Measurements from ENCODE around the gene ENO2.

The ENO2 gene

DNA sequence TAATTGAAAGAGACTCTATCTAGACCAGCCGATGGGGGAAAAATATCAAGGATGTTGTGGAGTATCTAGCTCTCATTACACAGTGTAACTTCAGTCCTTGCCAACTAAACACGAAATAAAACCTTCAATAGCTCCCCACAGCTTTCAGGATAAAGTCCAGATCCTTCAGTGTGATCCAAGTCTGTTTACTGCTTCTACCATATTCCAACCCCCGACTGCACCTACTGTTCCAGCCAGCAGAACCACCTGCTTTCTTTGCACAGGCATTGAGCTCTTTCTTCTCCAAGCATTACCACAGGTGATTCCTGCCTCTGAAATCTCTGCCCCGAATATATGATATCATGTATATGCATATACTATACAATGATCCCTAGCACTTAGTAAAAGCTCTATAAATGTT lies 11.9 kb upstream of the ENO2 start:
- Histone ChIP-seq H2AFZ (ENCODE audit: low read length) (no peak overlapping the region), H3K4me1 (ENCODE audit: control insufficient read depth in 2 of 2, insufficient read depth in 1 of 2, low read depth in 1 of 2, low read length in 2 of 2) (peaks cover 10 to 15% of the 10 kb centered on the region in 2 donors), H3K9me3 (replicated peaks in 1 of 2; ENCODE audit: control insufficient read depth in 2 of 2, insufficient read depth in 1 of 2, low read depth in 1 of 2, low read length in 2 of 2) (no peaks in the 10 kb centered on the region), H2BK12ac (ENCODE audit: low read length) (no peak overlapping the region), H3K23ac (ENCODE audit: low read depth, low read length, poor library complexity) (no peak overlapping the region), H3K27ac (replicated peaks; ENCODE audit: low read length) (no peak overlapping the region), H3K9ac (ENCODE audit: low read depth, low read length, poor library complexity) (no peak overlapping the region), H3K14ac (ENCODE audit: low read length) (no peak overlapping the region), H4K91ac (ENCODE audit: low read depth, low read length, poor library complexity) (no peak overlapping the region), H2AK5ac (ENCODE audit: low read depth, low read length) (no peak overlapping the region), H3K18ac (ENCODE audit: low read length) (no peak overlapping the region), H2BK15ac (ENCODE audit: low read length) (no peak overlapping the region), H4K8ac (ENCODE audit: low read depth, low read length) (no peak overlapping the region), H3K4ac (ENCODE audit: low read length) (no peak overlapping the region), H3K79me1 (ENCODE audit: low read depth, low read length) (peaks cover 1% of the 10 kb centered on the region), H2BK120ac (ENCODE audit: low read depth, low read length) (no peak overlapping the region), H3K36me3 (replicated peaks in 1 of 2; ENCODE audit: control insufficient read depth in 2 of 2, insufficient read depth in 2 of 2, low read length in 2 of 2) (no peaks in the 10 kb centered on the region), H2BK5ac (ENCODE audit: low read length) (no peak overlapping the region), H3K27me3 (ENCODE audit: control insufficient read depth in 3 of 3, insufficient read depth in 3 of 3, low read depth in 1 of 3, low read length in 3 of 3) (no peaks in the 10 kb centered on the region), H3K4me2 (ENCODE audit: insufficient read depth, low read length, poor library complexity, severe bottlenecking) (no peak overlapping the region), H3K4me3 (ENCODE audit: low read length in 2 of 2) (no peak overlapping the region)
- no CpG with 5 or more reads among the region's 4 CpGs for WGBS, 2 donors (ENCODE audit: extremely low coverage in 2 of 2, insufficient read length in 2 of 2, insufficient replicate concordance in 1 of 2)
- DNase-seq (ENCODE audit: low spot score): no peak

DNA sequence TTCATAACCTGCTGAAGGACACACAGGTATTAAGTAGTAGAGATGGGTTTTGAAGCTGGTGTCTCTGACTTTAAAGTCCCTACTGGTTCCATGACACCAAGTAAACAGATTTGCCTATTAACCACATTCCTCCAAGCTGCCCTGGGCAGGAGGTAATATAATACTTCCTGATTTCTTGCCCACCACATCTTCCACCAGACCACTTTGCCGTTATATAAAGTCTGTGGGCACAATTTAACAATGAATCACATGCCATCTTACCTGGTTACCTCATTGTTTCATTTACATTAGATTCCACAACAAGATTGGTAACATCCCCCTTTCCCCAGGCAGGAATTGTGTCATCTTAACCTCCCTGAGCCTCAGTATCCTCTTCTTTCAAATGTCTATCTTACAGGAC lies 10.7 kb upstream of the ENO2 start:
- Histone ChIP-seq H2BK5ac (ENCODE audit: low read length) (no peak overlapping the region), H3K23ac (ENCODE audit: low read depth, low read length, poor library complexity) (no peak overlapping the region), H2BK12ac (ENCODE audit: low read length) (no peak overlapping the region), H3K79me1 (ENCODE audit: low read depth, low read length) (peaks cover 1% of the 10 kb centered on the region), H2BK120ac (ENCODE audit: low read depth, low read length) (no peak overlapping the region), H3K36me3 (replicated peaks in 1 of 2; ENCODE audit: control insufficient read depth in 2 of 2, insufficient read depth in 2 of 2, low read length in 2 of 2) (no peaks in the 10 kb centered on the region), H3K4me3 (ENCODE audit: low read length in 2 of 2) (no peak overlapping the region), H3K4ac (ENCODE audit: low read length) (no peak overlapping the region), H3K9me3 (replicated peaks in 1 of 2; ENCODE audit: control insufficient read depth in 2 of 2, insufficient read depth in 1 of 2, low read depth in 1 of 2, low read length in 2 of 2) (no peaks in the 10 kb centered on the region), H3K14ac (ENCODE audit: low read length) (no peak overlapping the region), H3K27ac (replicated peaks; ENCODE audit: low read length) (no peak overlapping the region), H3K9ac (ENCODE audit: low read depth, low read length, poor library complexity) (no peak overlapping the region), H3K18ac (ENCODE audit: low read length) (no peak overlapping the region), H2AFZ (ENCODE audit: low read length) (peak overlapping the region; percentile 93), H3K4me1 (ENCODE audit: control insufficient read depth in 2 of 2, insufficient read depth in 1 of 2, low read depth in 1 of 2, low read length in 2 of 2) (peaks cover 10 to 15% of the 10 kb centered on the region in 2 donors), H4K91ac (ENCODE audit: low read depth, low read length, poor library complexity) (no peak overlapping the region), H3K27me3 (ENCODE audit: control insufficient read depth in 3 of 3, insufficient read depth in 3 of 3, low read depth in 1 of 3, low read length in 3 of 3) (no peaks in the 10 kb centered on the region), H4K8ac (ENCODE audit: low read depth, low read length) (no peak overlapping the region), H2AK5ac (ENCODE audit: low read depth, low read length) (no peak overlapping the region), H3K4me2 (ENCODE audit: insufficient read depth, low read length, poor library complexity, severe bottlenecking) (no peak overlapping the region), H2BK15ac (ENCODE audit: low read length) (no peak overlapping the region)
- no CpG with 5 or more reads among the region's 1 CpG for WGBS, 2 donors (ENCODE audit: extremely low coverage in 2 of 2, insufficient read length in 2 of 2, insufficient replicate concordance in 1 of 2)
- DNase-seq (ENCODE audit: low spot score): no peak

DNA sequence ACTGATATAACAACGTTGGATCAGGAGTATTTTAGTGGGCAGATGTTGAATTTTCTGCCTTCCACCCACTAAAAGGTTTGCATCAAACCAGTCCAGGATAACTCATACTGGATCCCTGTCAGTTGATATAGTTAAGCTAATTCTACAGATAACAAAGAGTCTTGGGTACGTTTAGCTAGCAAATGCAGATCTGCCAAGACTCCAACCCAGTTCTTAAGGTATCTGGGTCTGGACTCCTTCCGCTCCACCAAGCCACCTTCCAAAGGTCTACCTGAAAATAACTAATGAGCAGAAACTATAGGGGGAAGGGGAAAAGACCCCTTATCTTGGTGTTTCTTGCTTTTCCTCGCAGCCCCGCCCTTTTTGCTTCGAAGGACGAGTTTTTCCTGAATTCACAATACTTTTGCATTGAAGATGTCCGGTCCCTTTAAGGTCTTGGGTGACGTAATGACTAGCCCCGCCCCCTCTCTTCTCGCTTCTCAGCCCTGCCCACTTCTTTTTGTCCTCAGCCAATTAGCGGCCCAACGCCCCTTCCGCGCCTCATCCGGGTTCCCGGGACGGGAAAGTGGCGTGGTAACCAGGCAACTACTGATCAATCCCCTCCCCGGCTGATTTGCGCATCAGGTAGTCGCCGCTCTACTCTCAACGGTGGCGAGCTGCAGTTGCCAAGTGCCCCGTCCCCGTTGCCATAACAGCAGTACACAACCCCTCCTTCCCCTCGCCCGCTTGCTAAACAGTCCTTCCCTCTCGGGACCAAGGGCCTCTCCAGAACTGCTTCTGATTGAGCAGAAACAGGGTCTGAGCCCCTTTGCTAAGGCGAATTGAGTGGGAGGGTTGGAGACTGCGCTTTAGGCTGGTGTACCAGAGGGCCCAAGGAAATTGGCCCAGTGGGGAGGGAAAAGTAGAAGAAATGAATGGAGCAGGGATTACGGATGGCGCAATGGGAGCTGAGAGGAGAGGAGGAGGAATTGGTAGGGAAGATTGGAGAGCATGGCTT lies 9.8 kb upstream of the ENO2 start, which contains the start of gene LRRC23:
Gene LRRC23, plus strand, starts transcription at position 543 of the 997 bp plus-strand sequence. CDS start 812 bp downstream, outside the sequence.
- no peak within 1 kb of the TSS for H2AK5ac ChIP-seq (ENCODE audit: low read depth, low read length)
- H3K14ac ChIP-seq (ENCODE audit: low read length): no peak within 1 kb of the TSS
- no peaks in the 10 kb centered on the region for H3K36me3 ChIP-seq (replicated peaks in 1 of 2; ENCODE audit: control insufficient read depth in 2 of 2, insufficient read depth in 2 of 2, low read length in 2 of 2)
- H3K27me3 ChIP-seq (ENCODE audit: control insufficient read depth in 3 of 3, insufficient read depth in 3 of 3, low read depth in 1 of 3, low read length in 3 of 3): no peaks in the 10 kb centered on the region
- no peak within 1 kb of the TSS for H4K91ac ChIP-seq (ENCODE audit: low read depth, low read length, poor library complexity)
- H3K23ac ChIP-seq (ENCODE audit: low read depth, low read length, poor library complexity): peak within 1 kb of the TSS; percentile 51
- no CpG with 5 or more reads among the region's 34 CpGs for WGBS, 2 donors (ENCODE audit: extremely low coverage in 2 of 2, insufficient read length in 2 of 2, insufficient replicate concordance in 1 of 2)
- peak within 1 kb of the TSS; percentile 71 for H2BK15ac ChIP-seq (ENCODE audit: low read length)
- H2BK5ac ChIP-seq (ENCODE audit: low read length): peak within 1 kb of the TSS; percentile 88
- peak within 1 kb of the TSS; percentile 75 for H3K9ac ChIP-seq (ENCODE audit: low read depth, low read length, poor library complexity)
- peak; percentile 99 for DNase-seq (ENCODE audit: low spot score)
- peak within 1 kb of the TSS; percentile 47 for H2BK12ac ChIP-seq (ENCODE audit: low read length)
- H3K9me3 ChIP-seq (replicated peaks in 1 of 2; ENCODE audit: control insufficient read depth in 2 of 2, insufficient read depth in 1 of 2, low read depth in 1 of 2, low read length in 2 of 2): no peaks in the 10 kb centered on the region
- no peak within 1 kb of the TSS for H4K8ac ChIP-seq (ENCODE audit: low read depth, low read length)
- H3K4me2 ChIP-seq (ENCODE audit: insufficient read depth, low read length, poor library complexity, severe bottlenecking): peak within 1 kb of the TSS; percentile 88
- H2BK120ac ChIP-seq (ENCODE audit: low read depth, low read length): no peak within 1 kb of the TSS
- H2AFZ ChIP-seq (ENCODE audit: low read length): peak within 1 kb of the TSS; percentile 93
- peak within 1 kb of the TSS; percentile 86 for H3K18ac ChIP-seq (ENCODE audit: low read length)
- H3K4me1 ChIP-seq (ENCODE audit: control insufficient read depth in 2 of 2, insufficient read depth in 1 of 2, low read depth in 1 of 2, low read length in 2 of 2): peaks cover 10 to 15% of the 10 kb centered on the region in 2 donors
- peak within 1 kb of the TSS; percentile 79 for H3K4ac ChIP-seq (ENCODE audit: low read length)
- H3K79me1 ChIP-seq (ENCODE audit: low read depth, low read length): peaks cover 1% of the 10 kb centered on the region
- H3K27ac ChIP-seq (replicated peaks; ENCODE audit: low read length): peak within 1 kb of the TSS; percentile 93
- peak within 1 kb of the TSS; percentile 55 to 72 for H3K4me3 ChIP-seq (ENCODE audit: low read length in 2 of 2)

GRCh38 chr12:6905414-6906040 lies 8.9 kb upstream of the ENO2 start:
- Histone ChIP-seq H2BK120ac (ENCODE audit: low read depth, low read length) (no peak overlapping the region), H3K36me3 (replicated peaks in 1 of 2; ENCODE audit: control insufficient read depth in 2 of 2, insufficient read depth in 2 of 2, low read length in 2 of 2) (no peaks in the 10 kb centered on the region), H3K14ac (ENCODE audit: low read length) (no peak overlapping the region), H3K79me1 (ENCODE audit: low read depth, low read length) (peaks cover 1% of the 10 kb centered on the region), H2AFZ (ENCODE audit: low read length) (peak overlapping the region; percentile 87), H3K4me1 (ENCODE audit: control insufficient read depth in 2 of 2, insufficient read depth in 1 of 2, low read depth in 1 of 2, low read length in 2 of 2) (peaks cover 10 to 13% of the 10 kb centered on the region in 2 donors), H3K18ac (ENCODE audit: low read length) (peak overlapping the region; percentile 86), H2BK15ac (ENCODE audit: low read length) (peak overlapping the region; percentile 71), H3K27me3 (ENCODE audit: control insufficient read depth in 3 of 3, insufficient read depth in 3 of 3, low read depth in 1 of 3, low read length in 3 of 3) (no peaks in the 10 kb centered on the region), H2AK5ac (ENCODE audit: low read depth, low read length) (no peak overlapping the region), H3K9me3 (replicated peaks in 1 of 2; ENCODE audit: control insufficient read depth in 2 of 2, insufficient read depth in 1 of 2, low read depth in 1 of 2, low read length in 2 of 2) (no peaks in the 10 kb centered on the region), H3K23ac (ENCODE audit: low read depth, low read length, poor library complexity) (peak overlapping the region; percentile 29), H3K27ac (replicated peaks; ENCODE audit: low read length) (peak overlapping the region; percentile 93), H3K4ac (ENCODE audit: low read length) (no peak overlapping the region), H4K91ac (ENCODE audit: low read depth, low read length, poor library complexity) (no peak overlapping the region), H2BK12ac (ENCODE audit: low read length) (peak overlapping the region; percentile 47), H3K4me2 (ENCODE audit: insufficient read depth, low read length, poor library complexity, severe bottlenecking) (peak overlapping the region; percentile 88), H4K8ac (ENCODE audit: low read depth, low read length) (no peak overlapping the region), H3K4me3 (ENCODE audit: low read length in 2 of 2) (peak overlapping the region; percentile 55 to 72), H2BK5ac (ENCODE audit: low read length) (peak overlapping the region; percentile 88), H3K9ac (ENCODE audit: low read depth, low read length, poor library complexity) (peak overlapping the region; percentile 75)
- WGBS, 2 donors (ENCODE audit: extremely low coverage in 2 of 2, insufficient read length in 2 of 2, insufficient replicate concordance in 1 of 2): no CpG with 5 or more reads among the region's 5 CpGs
- no peak for DNase-seq (ENCODE audit: low spot score)
